A673 (cell line): ENCODE data around the gene GOLPH3.

Experiments
- CTCF ChIP-seq: fragments of 300-800, 200-600 bp; sonication (generic); conservative IDR thresholded peaks from 2 replicates; pipeline ENCODE4 v1.5.1; 2017; ENCODE audit warnings: low read depth, mild to moderate bottlenecking, antibody characterized with exemption, low read length, moderate library complexity, mixed read lengths
- EZH2 ChIP-seq: fragments of 200-600 bp; sonication (generic); IDR thresholded peaks from 2 replicates; pipeline ENCODE4 v1.6.1; 2017; ENCODE audit warnings: borderline replicate concordance, low read depth, mild to moderate bottlenecking, mixed read lengths, antibody characterized with exemption, low read length; ENCODE audit not compliant: poor library complexity, severe bottlenecking

- no peak for TF ChIP-seq CTCF
- TF ChIP-seq EZH2, result no peak
These were observed 63.9 kb downstream of the GOLPH3 start for GRCh38 chr5:32110111-32110696.
